Heart left ventricle (tissue), 16 donors: ENCODE data around the gene FANCF. TPM values are rescaled to one million over a fixed set of nuclear protein-coding genes. Genes with fewer than 3 reads are reported as not detected.

Experiments
- ATAC-seq, 4 donors: fragments of 200-7000 bp; cut with Tn5 transposase; one replicate each; pipeline ENCODE4 v1.9.1; 2020 to 2022; ENCODE audit warnings: moderate library complexity in 4 of 4, mild to moderate bottlenecking in 3 of 4, moderate number of reproducible peaks in 1 of 4
- DNase-seq, 5 donors: peaks; one replicate each; pipeline ENCODE4 v3.0.0-alpha.2; 2020
- H3K27ac ChIP-seq, 12 donors: fragments of 200-600 bp; sonication (generic) in 4 of 12; one replicate each; pipeline versions ENCODE4 v1.5.0 to v1.8.0; 2016 to 2022; ENCODE audit warnings: mild to moderate bottlenecking in 2 of 12
- H3K27me3 ChIP-seq, 9 donors: fragments of 200-600 bp; sonication (generic) in 2 of 9; one replicate each; pipeline versions ENCODE4 v1.5.1 to v1.8.0; 2016 to 2022; ENCODE audit warnings: mild to moderate bottlenecking in 3 of 9
- H3K36me3 ChIP-seq, 9 donors: fragments of 200-600 bp; sonication (generic) in 2 of 9; one replicate each; pipeline versions ENCODE4 v1.5.0 to v1.8.0; 2018 to 2022; ENCODE audit warnings: mild to moderate bottlenecking in 2 of 9
- H3K4me1 ChIP-seq, 12 donors: fragments of 200-600 bp; sonication (generic) in 4 of 12; one replicate each; pipeline versions ENCODE4 v1.5.0 to v1.8.0; 2016 to 2022; ENCODE audit warnings: mild to moderate bottlenecking in 3 of 12
- H3K4me3 ChIP-seq, 12 donors: fragments of 200-600 bp; sonication (generic) in 4 of 12; one replicate each; pipeline versions ENCODE4 v1.5.0 to v1.8.0; 2017 to 2022; ENCODE audit warnings: mild to moderate bottlenecking in 9 of 12, moderate library complexity in 4 of 12
- H3K9me3 ChIP-seq, 12 donors: fragments of 200-600 bp; sonication (generic) in 4 of 12; one replicate each; pipeline versions ENCODE4 v1.5.0 to v1.8.0; 2016 to 2022; ENCODE audit warnings: mild to moderate bottlenecking in 1 of 12
- CTCF ChIP-seq, 12 donors: fragments of 200-600 bp; sonication (generic) in 4 of 12; IDR thresholded peaks; one replicate each; pipeline versions ENCODE4 v1.5.0 to v1.8.0; 2018 to 2022; ENCODE audit warnings: antibody characterized with exemption in 12 of 12, mild to moderate bottlenecking in 5 of 12
- POLR2A ChIP-seq, 2 donors: fragments of 450-650 bp; IDR thresholded peaks; one replicate each; pipeline ENCODE4 v1.6.1; 2017; ENCODE audit warnings: antibody characterized with exemption in 2 of 2, mild to moderate bottlenecking in 2 of 2, moderate library complexity in 2 of 2
- WGBS, 4 donors: extraction: QIAGEN DNeasy Blood & Tissue Kit in 2 of 4; methylation state at CpG; one replicate each; pipeline versions ENCODE4 v1.1.5 to v1.1.7; 2013 to 2018; 5-methylcytosine and 5-hydroxymethylcytosine counted together
- intact Hi-C, 10 donors: fragments of 100-400 bp; cut with DNase I; formaldehyde crosslinking; loops; one replicate each; pipeline versions ENCODE4 v1.11.1 to v1.14.2; 2022
- polyA plus RNA-seq, 2 donors: library from polyadenylated mRNA; stranded (reverse); fragments of 200-250 nt; gene quantifications; one replicate each; pipeline ENCODE4 v1.2.3, GENCODE V29; 2013
- total RNA-seq, 9 donors: library from RNA; depleted of rRNA in 2 of 9; stranded (reverse); fragments of >200 nt in 2 of 9; fragmentation: NEBNext Ultra II Directional in 3 of 9; extraction: Animal tissue kit (Norgen Biotek cat#: 25700) in 3 of 9; gene quantifications; one replicate each; pipeline versions ENCODE4 v1.1.0 to v1.2.4, GENCODE V29; 2016 to 2023
- donor health status: ischemic (EF 13 %, LVEDD 7.1; RV severe dilation, severe dysfunction).
- donor health status: healthy with polysubstance abuse.
- donor health status: DM: no; HTN: yes; CAD: no.
- donor health status: DM: no; HTN: no; CAD: no.
- donor health status: ischemic (EF 25% LVEDD 6.9; RV normal size, moderate dysfunction).
- donor health status: ischemic (EF 25% LVEDD 5.7; RV mildly dilated, moderate dysfunction).
- donor health status: healthy.
- donor health status: DM: yes; HTN: yes; CAD: no.
- donor health status: ischemic (EF 35%, LVEDD 5.7; RV mildly dilated, moderate dysfunction).
- donor health status: nonischemic (EF 11% LVEDD 7.7; RV severe dilation, severe dysfunction).
- donor health status: DM: yes; HTN: yes; CAD: no.
- donor health status: PGD.
- donor health status: ischemic (EF 29% LVEDD 5.4; RV normal size, mild dysfunction).
- donor health status: nonischemic (EF 23%, LVEDD 6.1; RV moderate dilation, normal function).

Gene FANCF
- total and polyA plus RNA-seq, 11 donors: 3.4 to 8.6 (median 6.2) TPM

GRCh38 chr11:22582151-22582410 lies 43.5 kb downstream of the FANCF start:
- no peaks in the 10 kb centered on the region for H3K36me3 ChIP-seq

GRCh38 chr11:22581354-22582150 lies 44.1 kb downstream of the FANCF start:
- Histone ChIP-seq H3K9me3 (no peaks in the 10 kb centered on the region), H3K27ac (no peak overlapping the region), H3K4me3 (no peak overlapping the region), H3K36me3 (no peaks in the 10 kb centered on the region), H3K4me1 (no peaks in the 10 kb centered on the region), H3K27me3 (no peaks in the 10 kb centered on the region)
- intact Hi-C loops: no loop called here
- 61 to 80% (median 72%) methylated on average over 3 of the region's 3 CpGs for WGBS, 4 donors
- no peak for TF ChIP-seq CTCF (IDR thresholded peaks at IDR 0.05)
- TF ChIP-seq POLR2A (IDR thresholded peaks at IDR 0.05): no peak
- no peak for ATAC-seq
- DNase-seq: no peak

More at GRCh38 chr11:22582151-22582410, 43.5 kb downstream of the FANCF start:
- Histone ChIP-seq H3K9me3 (no peaks in the 10 kb centered on the region), H3K27me3 (no peaks in the 10 kb centered on the region), H3K27ac (no peak overlapping the region), H3K4me1 (no peaks in the 10 kb centered on the region), H3K4me3 (no peak overlapping the region)
- DNase-seq: no peak
- TF ChIP-seq POLR2A (IDR thresholded peaks at IDR 0.05): no peak
- TF ChIP-seq CTCF (IDR thresholded peaks at IDR 0.05): no peak
- intact Hi-C loops: no loop called here
- ATAC-seq: no peak

GRCh38 chr11:22577854-22578253 lies 47.8 kb downstream of the FANCF start:
- WGBS, 4 donors: 41 to 71% (median 65%) methylated on average over 2 of the region's 2 CpGs

More at GRCh38 chr11:22577854-22578253, 47.8 kb downstream of the FANCF start:
- TF ChIP-seq POLR2A (IDR thresholded peaks at IDR 0.05) (no peak), CTCF (IDR thresholded peaks at IDR 0.05) (no peak)
- no peak overlapping the region for H3K27ac ChIP-seq
- H3K27me3 ChIP-seq: no peaks in the 10 kb centered on the region
- no peaks in the 10 kb centered on the region for H3K9me3 ChIP-seq
- ATAC-seq: no peak
- no peaks in the 10 kb centered on the region for H3K4me1 ChIP-seq
- intact Hi-C loops: no loop called here
- DNase-seq: no peak
- no peak overlapping the region for H3K4me3 ChIP-seq
- H3K36me3 ChIP-seq: no peaks in the 10 kb centered on the region

Other genes starting within 250 kb of the FANCF start
- 10 to 100 TPM in 7 of 9 donors, 1 to 10 TPM in 2; 9.0 to 23.0 (median 13.1) TPM for gene GAS2, start 40.8 kb upstream of the FANCF start, total RNA-seq
- 1 to 10 TPM; 2.7 to 5.0 TPM for gene GAS2, start 40.8 kb upstream of the FANCF start, polyA plus RNA-seq
- 10 to 100 TPM in 7 of 9 donors, 1 to 10 TPM in 2; 7.9 to 33.9 (median 23.4) TPM for gene SVIP, start 204.0 kb upstream of the FANCF start, total RNA-seq
- gene SVIP, start 204.0 kb upstream of the FANCF start, polyA plus RNA-seq: 10 to 100 TPM in 1 of 2 donors, 1 to 10 TPM in 1; 9.3 to 17.3 TPM
- not detected for gene CCDC179, start 234.7 kb upstream of the FANCF start, total RNA-seq
- not detected for gene CCDC179, start 234.7 kb upstream of the FANCF start, polyA plus RNA-seq